HG02938 (cell line): ENCODE data around the gene NFYC.

ENCODE experiments used
- ATAC-seq: cut with Tn5 transposase; IDR thresholded peaks from one replicate; pipeline ENCODE4 v1.9.1; 2021; ENCODE audit warnings: mild to moderate bottlenecking, moderate library complexity; ENCODE audit not compliant: unreplicated experiment

Gene NFYC

GRCh38 chr1:40777224-40777970 is 85.9 kb downstream of the NFYC start:
- ATAC-seq = no peak

GRCh38 chr1:40780678-40781607 is 89.4 kb downstream of the NFYC start:
- no peak for ATAC-seq

GRCh38 chr1:40781608-40781971 is 90.1 kb downstream of the NFYC start:
- ATAC-seq = no peak

- ATAC-seq = no peak
Observed at GRCh38 chr1:40782371-40782956, 91.0 kb downstream of the NFYC start.

- ATAC-seq = no peak
Observed at GRCh38 chr1:40783001-40783905, 91.7 kb downstream of the NFYC start, which contains the start of gene KCNQ4. Gene KCNQ4, plus strand, starts transcription at chr1:40783787. Its CDS starts 307 bp downstream, at chr1:40784094.

- no peak for ATAC-seq
Observed at GRCh38 chr1:40784141-40784770, 92.8 kb downstream of the NFYC start.

- no peak for ATAC-seq
Observed at GRCh38 chr1:40784771-40785151, 93.3 kb downstream of the NFYC start.

GRCh38 chr1:40785446-40785845 is 93.9 kb downstream of the NFYC start:
- ATAC-seq = no peak

- no peak for ATAC-seq
Observed at GRCh38 chr1:40786171-40786994, 94.9 kb downstream of the NFYC start.

- no peak for ATAC-seq
Observed at GRCh38 chr1:40786995-40787705, 95.6 kb downstream of the NFYC start.

- ATAC-seq = no peak
Observed at GRCh38 chr1:40787737-40788560, 96.4 kb downstream of the NFYC start.

- no peak for ATAC-seq
Observed at GRCh38 chr1:40788561-40789341, 97.2 kb downstream of the NFYC start.

GRCh38 chr1:40789342-40789598 is 97.8 kb downstream of the NFYC start:
- ATAC-seq = no peak

- no peak for ATAC-seq
Observed at GRCh38 chr1:40789661-40790430, 98.3 kb downstream of the NFYC start.

- ATAC-seq = no peak
Observed at GRCh38 chr1:40792036-40792435, 100.5 kb downstream of the NFYC start.

GRCh38 chr1:40793617-40794016 is 102.1 kb downstream of the NFYC start:
- no peak for ATAC-seq

- no peak for ATAC-seq
Observed at GRCh38 chr1:40794048-40794447, 102.5 kb downstream of the NFYC start.
